LoVo (cell line): ENCODE measurements around the gene ESYT1.

Experiments used
- DNase-seq: peaks from one replicate; pipeline ENCODE4 v3.0.0-alpha.2; 2016; ENCODE audit warnings: low spot score

The ESYT1 gene

GRCh38 chr12:56129206-56129941 is 1.3 kb downstream of the ESYT1 start:
- peak; percentile 52 for DNase-seq

GRCh38 chr12:56129942-56130495 is 2.0 kb downstream of the ESYT1 start:
- DNase-seq: no peak

- no peak for DNase-seq
Measured at GRCh38 chr12:56130876-56131275, 2.8 kb downstream of the ESYT1 start.

- no peak for DNase-seq
Measured at GRCh38 chr12:56134897-56135296, 6.8 kb downstream of the ESYT1 start.

GRCh38 chr12:56137853-56138571 is 9.9 kb downstream of the ESYT1 start:
- no peak for DNase-seq

GRCh38 chr12:56141946-56142784 is 14.1 kb downstream of the ESYT1 start:
- no peak for DNase-seq

GRCh38 chr12:56143217-56143616 is 15.2 kb downstream of the ESYT1 start:
- DNase-seq: no peak

- no peak for DNase-seq
Measured at GRCh38 chr12:56143870-56144269, 15.8 kb downstream of the ESYT1 start.

GRCh38 chr12:56145217-56145616 is 17.1 kb downstream of the ESYT1 start:
- no peak for DNase-seq

GRCh38 chr12:56146492-56147460 is 18.7 kb downstream of the ESYT1 start:
- peak; percentile 77 for DNase-seq

- DNase-seq: no peak
Measured at GRCh38 chr12:56150563-56150962, 22.5 kb downstream of the ESYT1 start.

- DNase-seq: peak; percentile 82
Measured at GRCh38 chr12:56151672-56152131, 23.6 kb downstream of the ESYT1 start.

- peak; percentile 98 for DNase-seq
Measured at GRCh38 chr12:56152132-56152755, 24.2 kb downstream of the ESYT1 start, which contains the start of gene MYL6B. Gene MYL6B, plus strand, starts transcription at chr12:56152587. Its CDS starts 1,332 bp downstream, at chr12:56153919.

- DNase-seq: no peak
Measured at GRCh38 chr12:56152756-56153677, 24.9 kb downstream of the ESYT1 start.

- no peak for DNase-seq
Measured at GRCh38 chr12:56153678-56154065, 25.6 kb downstream of the ESYT1 start.

GRCh38 chr12:56154246-56154771 is 26.2 kb downstream of the ESYT1 start:
- no peak for DNase-seq

GRCh38 chr12:56154818-56155217 is 26.8 kb downstream of the ESYT1 start:
- DNase-seq: no peak

- no peak for DNase-seq
Measured at GRCh38 chr12:56155256-56155845, 27.3 kb downstream of the ESYT1 start.
